Fibroblast of the conjunctiva (primary cell): ENCODE data around the gene HECW1.
"Not testable (repeated sequence)": the region's sequence is repeated elsewhere in the genome, so short reads cannot be mapped to it uniquely, and the experiment has no call there.

ENCODE experiments used
- DNase-seq: peaks from one replicate; pipeline ENCODE4 v3.0.0-alpha.2; 2010; ENCODE audit warnings: low read depth

The HECW1 gene

DNA sequence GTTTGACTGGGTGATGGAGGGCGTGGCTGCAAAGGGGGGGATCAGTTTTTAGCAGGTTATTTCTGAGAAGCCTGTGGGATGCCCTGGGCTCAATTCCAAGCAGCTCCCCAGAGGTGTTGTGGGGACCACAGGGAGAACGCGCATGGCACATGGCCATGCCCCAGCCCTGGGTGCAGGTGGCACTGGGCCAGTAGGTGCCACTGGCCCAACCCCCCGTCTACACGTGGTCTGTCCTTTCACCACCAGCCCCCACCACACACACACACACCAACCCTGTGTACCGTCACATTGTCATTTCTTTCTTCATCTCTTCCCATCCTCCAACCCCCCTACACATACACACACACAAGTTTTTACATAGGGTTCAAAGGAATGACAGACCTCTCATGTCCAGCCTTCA, 355.4 kb downstream of the HECW1 start:
- no peak for DNase-seq

DNA sequence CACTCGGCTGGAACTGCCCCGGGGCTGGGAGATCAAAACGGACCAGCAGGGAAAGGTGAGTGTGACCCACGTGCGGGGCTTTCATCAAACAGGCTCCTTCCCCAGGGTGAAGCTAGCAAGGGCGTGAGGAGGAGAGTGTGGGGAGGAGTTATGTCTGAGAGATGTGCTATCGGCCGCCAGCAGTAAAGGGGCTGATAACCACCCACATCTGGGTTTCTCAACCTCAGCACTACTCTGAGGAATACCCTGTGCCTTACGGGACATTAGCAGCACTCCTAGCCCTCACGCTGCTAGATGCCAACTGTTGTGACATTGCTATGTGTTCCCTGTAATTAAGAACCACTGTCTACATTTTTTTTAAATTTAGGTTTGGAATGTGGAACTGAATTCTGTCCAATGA, 356.6 kb downstream of the HECW1 start:
- DNase-seq: no peak

DNA sequence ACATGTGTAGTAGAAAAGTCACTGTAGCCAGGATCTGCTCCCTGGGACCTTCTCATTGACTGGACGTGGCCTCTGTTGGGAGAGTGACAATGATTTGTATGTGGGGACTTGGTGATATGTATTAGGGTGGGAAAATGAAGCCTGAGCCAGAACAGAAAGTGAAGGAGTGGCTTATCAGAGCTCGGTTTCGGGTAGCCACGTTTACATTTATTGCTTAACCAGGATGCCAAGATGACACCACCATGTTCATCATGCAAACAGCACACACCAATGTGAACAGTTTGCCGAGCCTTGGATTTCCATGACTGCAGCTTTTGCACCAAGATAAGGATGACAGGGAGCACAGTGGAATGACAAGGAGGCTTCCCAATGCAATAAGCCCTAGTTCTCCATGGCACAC, 357.7 kb downstream of the HECW1 start:
- DNase-seq: no peak

DNA sequence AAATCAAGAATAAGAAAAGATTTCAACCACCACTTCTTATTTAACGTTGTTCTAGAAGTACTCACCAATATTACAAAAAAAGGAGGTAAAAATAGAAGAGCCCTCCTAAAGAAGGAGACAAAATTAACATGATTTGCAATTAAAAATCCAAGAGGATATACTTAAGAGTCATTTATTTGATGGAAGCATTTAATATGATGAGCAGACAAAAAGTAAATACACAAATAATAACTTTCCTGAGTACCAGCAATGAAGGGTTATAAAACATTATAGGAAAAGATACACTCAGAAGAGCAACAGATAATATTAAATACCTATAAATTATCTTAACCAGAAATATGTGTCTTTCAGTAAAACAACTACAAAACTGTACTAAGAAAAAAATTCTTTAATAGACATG, 363.5 kb downstream of the HECW1 start:
- no peak for DNase-seq

DNA sequence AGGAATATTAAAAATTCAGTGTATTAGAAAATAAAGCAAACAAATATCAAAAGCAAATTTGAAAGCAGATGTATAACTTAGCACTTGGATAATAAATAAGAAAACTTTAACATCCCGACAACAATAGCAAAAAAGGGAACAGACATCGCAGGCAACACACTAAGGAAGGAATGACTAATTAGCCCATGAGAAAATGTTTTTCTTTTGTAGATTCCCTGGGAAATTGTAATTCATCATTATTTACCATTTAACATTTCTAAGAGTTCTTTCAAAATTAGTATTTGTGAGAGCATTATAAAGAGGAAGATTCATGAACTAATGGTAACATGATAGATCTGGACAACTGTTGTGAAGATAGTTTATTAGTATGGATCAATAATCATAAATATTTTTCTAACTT, 364.4 kb downstream of the HECW1 start:
- no peak for DNase-seq

DNA sequence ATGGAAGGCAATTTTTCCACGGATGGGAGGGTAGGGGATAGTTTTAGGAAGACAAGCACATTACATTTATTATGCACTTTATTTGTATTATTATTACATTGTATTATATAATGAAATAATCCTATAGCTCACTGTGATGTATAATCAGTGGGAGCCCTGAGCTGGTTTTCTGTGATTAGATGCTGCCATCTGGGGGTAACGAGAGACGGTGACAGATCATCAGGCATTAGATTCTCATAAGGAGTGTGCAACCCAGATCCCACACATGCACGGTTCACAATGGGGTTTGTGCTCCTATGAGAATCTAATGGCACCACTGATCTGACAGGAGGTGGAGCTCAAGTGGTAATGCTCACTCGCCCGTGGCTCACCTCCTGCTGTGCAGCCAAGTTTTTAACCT, 366.6 kb downstream of the HECW1 start:
- DNase-seq: no peak

DNA sequence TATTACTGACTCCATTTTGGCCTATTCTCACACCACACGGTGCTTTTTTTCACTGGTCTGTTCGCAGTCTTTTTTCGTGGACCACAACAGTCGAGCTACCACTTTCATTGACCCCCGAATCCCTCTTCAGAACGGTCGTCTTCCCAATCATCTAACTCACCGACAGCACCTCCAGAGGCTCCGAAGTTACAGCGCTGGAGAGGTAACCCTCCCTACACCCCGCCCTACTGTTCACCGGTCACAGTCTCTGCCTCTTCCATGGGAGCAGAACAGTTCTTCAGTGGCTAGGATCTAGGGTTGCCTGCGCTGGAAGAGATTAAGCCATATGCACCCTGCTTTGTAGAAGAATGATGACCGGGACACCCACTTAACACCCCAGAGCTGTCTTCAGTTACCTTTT, 367.1 kb downstream of the HECW1 start:
- DNase-seq: no peak

DNA sequence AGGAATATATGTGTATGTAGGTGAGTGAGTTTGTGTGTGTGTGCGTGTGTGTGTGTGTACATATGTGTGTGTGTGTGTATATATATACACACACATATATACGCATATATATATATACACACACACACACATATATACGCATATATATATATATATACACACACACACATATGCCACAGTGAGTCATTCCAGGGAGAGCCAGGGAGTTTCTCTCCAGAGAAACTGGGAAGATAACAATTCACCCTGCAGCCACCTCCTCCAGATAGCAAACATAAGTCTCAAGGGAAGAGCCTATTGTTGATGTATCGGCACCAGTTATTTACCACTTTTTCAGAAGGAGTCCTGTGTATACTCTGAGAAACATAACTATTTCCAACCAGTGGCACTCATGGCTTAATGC, 368.1 kb downstream of the HECW1 start:
- no peak for DNase-seq

DNA sequence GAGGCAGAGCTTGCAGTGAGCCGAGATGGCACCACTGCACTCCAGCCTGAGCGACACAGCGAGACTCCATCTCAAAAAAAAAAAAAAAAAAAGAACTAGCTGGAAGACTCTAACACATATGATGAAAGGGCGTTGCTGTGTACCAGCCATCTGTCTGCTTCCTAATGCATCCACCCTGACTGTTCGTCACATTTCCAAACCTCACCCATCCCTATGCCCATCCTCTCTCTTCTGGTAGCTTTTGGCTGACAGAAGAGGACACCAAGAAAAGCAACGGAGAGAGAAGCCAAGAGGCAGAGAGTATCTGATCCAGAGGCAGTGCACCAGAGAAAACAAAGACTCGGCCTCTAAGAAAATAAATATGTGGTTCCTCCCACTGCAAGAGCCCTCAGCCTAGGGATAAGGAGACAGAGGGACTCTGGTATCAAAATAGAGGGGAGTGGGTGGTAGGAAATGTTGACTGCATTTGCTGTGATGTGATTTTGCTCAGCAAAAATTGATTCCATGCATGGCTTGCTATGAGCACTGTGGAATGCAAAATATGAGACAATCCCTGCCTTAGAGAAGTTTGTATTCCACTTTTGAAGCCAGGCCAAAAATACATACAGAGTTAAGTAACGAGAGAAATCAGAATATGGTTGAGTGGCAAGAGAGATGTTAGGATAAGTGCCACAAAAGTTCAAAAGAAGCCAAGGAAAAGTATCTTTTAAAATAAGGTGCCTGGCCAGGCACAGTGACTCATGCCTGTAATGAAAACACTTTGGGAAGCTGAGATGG, 369.6 kb downstream of the HECW1 start:
- no peak for DNase-seq

DNA sequence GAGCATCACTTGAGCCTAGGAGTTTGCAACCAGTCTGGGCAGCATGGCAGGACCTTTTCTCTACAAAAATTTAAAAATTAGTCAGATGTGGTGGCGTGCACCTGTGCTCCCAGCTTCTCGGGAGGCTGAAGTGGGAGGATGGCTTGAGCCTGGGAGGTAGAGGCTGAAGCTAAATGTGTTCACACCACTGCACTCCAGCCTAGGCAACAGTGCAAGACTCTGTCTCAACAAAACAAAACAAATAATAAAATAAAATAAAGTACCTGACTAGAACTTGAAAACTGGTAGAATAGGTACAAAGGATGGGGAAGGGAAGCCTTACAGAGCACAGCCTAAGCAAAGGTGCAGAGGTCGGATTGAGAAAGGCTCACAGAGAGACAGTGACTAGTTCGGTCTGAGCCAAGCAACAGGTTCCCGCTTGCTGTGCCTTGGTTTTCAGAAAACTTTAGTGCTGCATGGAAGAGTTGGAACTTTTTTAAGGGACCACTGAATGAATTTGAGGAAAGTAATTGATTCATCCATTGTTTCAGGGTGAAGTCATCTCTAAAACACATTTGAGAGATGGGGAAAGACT, 370.3 kb downstream of the HECW1 start:
- DNase-seq: no peak

DNA sequence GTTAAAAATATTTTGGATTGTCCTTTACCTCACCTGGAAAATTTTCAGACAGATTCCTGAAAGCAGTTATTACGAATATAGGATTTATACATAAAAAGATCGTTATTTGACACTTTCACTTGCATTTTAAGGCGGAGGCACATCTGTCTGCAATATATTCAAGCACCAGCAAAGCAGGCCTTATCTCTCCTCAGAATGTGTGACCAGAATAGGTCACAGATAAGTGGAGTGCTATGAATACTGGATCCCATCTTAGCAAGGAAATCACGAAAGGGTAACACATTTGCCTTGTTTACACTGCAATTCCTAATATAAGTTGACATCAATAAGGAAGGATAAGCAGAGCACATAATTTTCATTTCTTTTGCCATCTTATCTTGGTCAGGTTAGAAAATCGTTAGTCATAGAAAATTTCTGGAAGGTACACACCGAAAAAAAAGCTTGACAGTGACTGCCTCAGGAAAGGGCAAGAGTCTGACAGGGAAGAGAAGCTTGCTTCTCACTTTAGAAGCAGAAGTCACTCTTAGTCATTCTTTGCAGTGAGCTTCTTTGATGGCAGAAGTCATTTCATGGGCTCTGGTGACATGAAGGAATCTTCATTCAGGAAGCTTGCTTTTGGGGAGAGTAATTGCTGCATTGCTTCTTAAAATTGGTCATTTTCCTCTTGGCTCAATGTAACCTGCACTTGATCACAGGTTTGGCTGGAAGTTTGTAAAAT, 372.4 kb downstream of the HECW1 start:
- DNase-seq: no peak

DNA sequence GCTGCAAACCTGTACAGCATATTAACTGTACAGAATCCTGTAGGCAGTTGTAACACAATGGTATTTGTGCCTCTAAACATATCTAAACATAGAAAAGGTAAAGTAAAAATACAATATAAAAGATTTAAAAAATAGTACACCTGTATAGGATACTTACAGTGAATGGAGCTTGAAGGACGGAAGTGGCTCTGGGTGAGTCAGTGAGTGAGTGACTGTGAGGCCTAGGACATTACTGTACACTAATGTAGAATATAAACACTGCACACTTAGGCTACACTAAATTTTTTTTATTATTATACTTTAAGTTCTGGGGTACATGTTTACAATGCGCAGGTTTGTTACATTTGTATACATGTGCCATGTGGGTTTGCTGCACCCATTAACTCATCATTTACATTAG, 373.1 kb downstream of the HECW1 start:
- no peak for DNase-seq

DNA sequence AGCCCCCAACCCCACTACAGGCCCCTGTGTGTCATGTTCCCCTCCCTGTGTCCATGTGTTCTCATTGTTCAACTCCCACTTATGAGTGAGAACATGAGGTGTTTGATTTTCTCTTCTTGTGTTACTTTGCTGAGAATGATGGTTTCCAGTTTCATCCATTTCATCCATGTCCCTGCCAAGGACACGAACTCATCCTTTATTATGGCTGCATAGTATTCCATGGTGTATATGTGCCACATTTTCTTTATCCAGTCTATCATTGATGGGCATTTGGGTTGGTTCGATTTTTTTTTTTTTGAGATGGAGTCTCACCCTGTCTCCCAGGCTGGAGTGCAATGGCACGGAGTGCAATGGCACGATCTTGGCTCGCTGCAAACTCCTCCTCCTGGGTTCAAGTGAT, 373.6 kb downstream of the HECW1 start:
- not testable (repeated sequence) for DNase-seq

DNA sequence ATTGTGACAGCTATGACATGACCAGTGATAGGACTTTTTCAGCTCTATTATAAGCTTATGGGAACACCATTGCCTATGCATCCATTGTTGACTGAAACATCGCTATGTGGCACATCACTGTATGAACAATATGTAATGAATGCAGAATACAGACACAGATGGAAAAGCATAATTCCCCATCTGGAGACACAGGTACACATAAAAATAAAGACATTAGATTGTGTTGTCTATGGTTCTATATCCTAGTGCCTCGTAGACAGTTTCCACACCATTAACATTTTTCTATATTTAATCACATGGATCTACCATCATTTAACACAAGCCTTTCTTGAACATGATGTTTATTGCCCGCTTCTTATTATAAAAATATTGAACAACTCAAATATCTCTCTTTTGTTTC, 374.2 kb downstream of the HECW1 start:
- DNase-seq: no peak

DNA sequence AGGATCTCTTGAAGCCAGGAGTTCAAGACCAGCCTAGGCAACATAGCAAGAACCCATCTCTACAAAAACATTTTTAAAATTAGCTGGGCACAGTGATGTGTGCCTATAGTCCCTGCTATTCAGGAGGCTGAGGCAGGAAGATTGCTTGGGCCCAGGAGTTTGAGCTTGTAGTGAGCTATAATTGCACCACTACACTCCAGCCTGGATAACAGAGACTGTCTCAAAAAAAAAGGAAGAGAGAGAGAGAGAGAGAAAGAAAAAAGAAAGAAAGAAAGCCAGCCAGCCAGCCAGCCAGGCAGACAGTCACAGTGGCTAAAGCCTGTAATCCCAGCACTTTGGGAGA, 375.3 kb downstream of the HECW1 start:
- no peak for DNase-seq

DNA sequence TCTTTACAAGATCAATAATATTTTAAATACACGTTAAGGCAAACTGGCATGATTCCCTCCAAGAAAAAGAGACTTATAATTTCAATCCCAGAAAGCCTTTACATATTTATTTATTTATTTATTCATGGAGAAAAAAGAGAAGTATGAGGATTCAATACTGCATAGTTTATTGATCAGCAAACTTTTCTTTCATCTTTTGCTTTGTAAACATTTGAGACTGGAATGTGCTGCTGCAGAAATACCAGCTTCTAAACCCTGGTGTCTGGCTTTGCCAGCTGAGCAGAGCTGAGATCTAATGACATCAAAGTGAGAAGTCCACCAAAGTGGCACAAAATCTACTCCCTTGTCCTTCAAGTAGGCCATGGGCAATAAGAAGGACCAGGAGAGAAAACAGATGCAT, 376.8 kb downstream of the HECW1 start:
- no peak for DNase-seq

DNA sequence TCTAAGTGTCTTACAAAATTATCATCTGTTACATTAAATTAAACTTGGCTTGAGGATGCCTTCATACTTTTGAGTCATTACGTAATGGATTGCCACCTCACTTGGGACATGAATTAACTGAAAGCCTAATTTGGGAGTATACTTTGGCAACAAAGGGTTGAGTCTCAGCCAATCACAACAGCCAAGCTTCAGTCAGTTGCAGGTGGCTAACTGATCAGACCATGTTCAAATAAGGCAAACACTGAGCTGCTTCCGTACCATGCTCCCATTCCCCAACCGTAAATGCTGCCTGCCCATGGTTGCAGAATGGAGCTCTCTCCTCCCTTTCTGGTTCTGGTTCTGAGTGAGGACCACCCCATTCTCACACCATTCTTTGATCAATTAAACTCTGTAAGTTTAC, 377.6 kb downstream of the HECW1 start:
- no peak for DNase-seq

DNA sequence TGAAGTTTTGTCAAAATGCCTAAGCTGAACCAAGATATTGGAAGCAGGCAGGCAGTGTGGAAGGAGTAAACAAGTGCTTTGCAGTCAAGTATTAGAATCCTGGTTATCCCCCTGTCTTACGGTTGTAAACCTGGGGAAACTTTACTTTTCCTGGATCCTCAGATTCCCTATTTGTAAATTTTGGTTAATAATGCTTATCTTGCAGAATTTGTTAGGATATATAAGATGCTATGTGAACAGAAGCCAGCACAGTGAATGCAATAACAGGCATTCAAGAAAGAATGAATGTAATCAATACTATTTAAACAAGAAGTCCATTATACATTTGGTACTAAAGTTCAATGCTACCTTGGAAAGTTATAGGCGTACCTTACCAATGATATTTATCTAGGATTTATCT, 378.7 kb downstream of the HECW1 start:
- DNase-seq: no peak

DNA sequence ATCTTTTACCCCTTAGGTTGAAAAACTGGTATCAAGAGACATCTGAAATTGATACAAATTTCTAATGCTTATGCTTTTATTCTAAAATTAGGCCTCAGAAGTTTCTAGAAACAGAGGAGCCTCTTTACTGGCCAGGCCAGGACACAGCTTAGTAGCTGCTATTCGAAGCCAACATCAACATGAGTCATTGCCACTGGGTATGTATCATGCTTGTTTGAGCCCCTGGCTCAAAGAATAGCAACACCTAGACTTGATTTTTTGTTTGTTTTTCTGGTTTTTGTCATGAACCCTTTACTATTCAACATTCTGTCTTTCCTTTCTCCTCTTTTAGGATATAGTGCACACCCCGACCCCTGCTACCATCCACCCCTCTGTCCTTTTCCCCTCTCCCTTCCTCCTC, 379.5 kb downstream of the HECW1 start:
- peak; percentile 32 for DNase-seq

DNA sequence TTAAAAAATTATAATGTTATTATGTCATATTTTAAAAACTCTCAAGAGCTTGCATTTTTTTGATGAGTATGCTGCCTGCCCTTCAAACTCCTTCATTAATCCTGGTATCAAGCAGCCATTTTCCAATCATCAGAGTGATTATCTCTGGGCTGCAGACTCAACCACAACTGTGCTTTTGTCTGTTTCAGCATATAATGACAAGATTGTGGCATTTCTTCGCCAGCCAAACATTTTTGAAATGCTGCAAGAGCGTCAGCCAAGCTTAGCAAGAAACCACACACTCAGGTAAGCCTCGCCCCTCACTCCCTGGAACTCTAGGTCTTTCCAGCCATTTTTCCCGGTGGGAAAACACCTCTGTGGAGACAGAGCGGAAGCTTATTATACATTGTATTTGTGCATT, 380.4 kb downstream of the HECW1 start:
- DNase-seq: no peak

DNA sequence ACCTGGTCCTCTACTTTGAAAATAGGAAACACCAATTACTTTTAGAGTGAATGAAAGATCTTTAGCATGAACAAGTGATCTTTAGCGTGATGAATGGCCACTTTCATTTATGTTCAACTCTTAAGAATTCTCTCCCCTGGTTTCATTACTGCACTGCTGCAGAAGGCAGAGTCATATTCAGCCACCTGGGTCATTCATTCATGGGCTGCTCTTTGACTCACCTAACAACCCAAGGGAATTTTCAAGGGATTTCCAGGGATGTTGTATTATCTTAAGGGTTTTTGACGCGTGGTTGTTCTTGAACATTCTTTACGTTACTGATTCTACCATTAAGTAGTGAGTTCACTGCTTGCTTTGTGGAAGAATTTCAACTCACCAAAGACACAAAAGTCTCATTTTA, 383.1 kb downstream of the HECW1 start:
- DNase-seq: no peak

DNA sequence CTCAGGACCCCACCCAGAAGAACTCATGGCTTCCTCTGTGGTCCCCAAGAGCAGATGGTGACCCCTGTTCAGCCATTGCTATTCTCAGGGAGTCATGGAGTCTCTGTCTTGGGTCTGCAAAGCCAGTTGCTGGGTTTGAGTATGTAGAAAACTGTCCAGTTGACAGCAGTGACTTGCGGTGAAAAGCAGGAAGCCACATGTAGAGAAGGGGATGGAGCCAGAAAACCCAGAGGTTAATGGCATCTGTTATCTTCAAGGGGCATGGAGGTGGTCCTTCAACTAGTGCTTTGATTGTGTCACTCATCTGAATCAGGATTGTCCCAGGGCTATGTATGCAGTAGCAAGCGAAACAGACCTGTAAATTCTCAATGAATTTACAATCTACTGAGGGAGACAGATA, 384.1 kb downstream of the HECW1 start:
- no peak for DNase-seq

DNA sequence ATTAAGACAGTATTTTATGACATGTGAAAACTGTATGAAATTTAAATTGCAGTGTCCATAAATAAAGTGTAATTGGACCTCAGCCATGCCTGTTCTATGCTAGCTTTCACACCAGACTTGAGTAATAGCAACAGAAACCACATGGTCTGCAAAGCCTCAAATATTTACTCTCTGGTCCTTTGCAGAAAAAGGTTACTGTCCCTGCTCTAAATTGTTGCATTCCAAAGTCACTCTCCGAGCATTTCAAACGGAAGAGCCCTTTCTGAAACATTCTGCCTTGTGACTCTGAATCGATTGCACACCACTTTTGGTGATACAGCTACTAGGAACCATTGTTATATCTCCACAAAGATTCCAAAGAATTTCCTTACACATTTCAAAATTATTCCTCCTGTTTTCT, 389.4 kb downstream of the HECW1 start:
- DNase-seq: no peak

DNA sequence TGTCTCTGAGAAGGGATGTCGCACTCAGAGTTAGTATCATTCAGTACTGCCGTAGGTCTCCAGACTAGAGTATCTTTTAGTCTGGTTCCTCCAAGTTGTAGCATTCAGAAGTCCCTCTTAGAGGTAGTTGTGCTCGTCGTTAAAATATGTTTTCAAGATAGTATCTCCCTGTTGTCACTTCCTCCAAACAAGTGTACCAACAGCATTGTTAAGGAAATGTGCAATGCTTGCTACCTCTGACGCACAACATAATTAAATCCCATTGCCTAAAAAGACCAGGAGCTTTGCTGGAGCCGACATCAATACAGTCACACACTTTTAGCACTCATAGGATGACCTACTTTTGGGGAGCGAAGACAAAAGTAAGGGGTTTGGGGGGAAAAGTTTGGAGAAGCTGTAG, 390.5 kb downstream of the HECW1 start:
- DNase-seq: no peak
